Astrocyte of the spinal cord (primary cell): ENCODE measurements around the gene SLC16A5.

Source experiments
- DNase-seq: peaks from one replicate; pipeline ENCODE4 v3.0.0; 2011; ENCODE audit warnings: low read depth, low spot score
- H3K4me3 ChIP-seq: 2 replicates; pipeline ENCODE4 v1.5.1; 2011; ENCODE audit warnings: low read depth, mild to moderate bottlenecking, low read length, moderate library complexity
- CTCF ChIP-seq: IDR thresholded peaks from 2 replicates; pipeline ENCODE4 v1.5.1; 2012; ENCODE audit warnings: low read depth, mild to moderate bottlenecking, low read length, inconsistent platforms
- in situ Hi-C: cut with HindIII; loops from 2 replicates; pipeline ENCODE4 v1.10.0; 2017; ENCODE audit warnings: low sequenced_read_pairs

Gene SLC16A5

GRCh38 chr17:75113798-75114551, 26.2 kb downstream of the SLC16A5 start:
- in situ Hi-C loops = no loop called here
- H3K4me3 ChIP-seq = peak overlapping the region; percentile 41

GRCh38 chr17:75114552-75115314, 27.0 kb downstream of the SLC16A5 start:
- no peak for TF ChIP-seq CTCF
- in situ Hi-C loops = no loop called here
- DNase-seq = no peak
- peak overlapping the region; percentile 41 for H3K4me3 ChIP-seq

More at GRCh38 chr17:75113798-75114551, 26.2 kb downstream of the SLC16A5 start:
- peak; percentile 92 for TF ChIP-seq CTCF
- peak; percentile 85 for DNase-seq

- no peak overlapping the region for H3K4me3 ChIP-seq
- DNase-seq = no peak
- TF ChIP-seq CTCF = no peak
- in situ Hi-C loops = no loop called here
These were observed 27.8 kb downstream of the SLC16A5 start for GRCh38 chr17:75115555-75115954.

- DNase-seq = no peak
- TF ChIP-seq CTCF = no peak
- no peak overlapping the region for H3K4me3 ChIP-seq
- in situ Hi-C loops = no loop called here
These were observed 29.0 kb downstream of the SLC16A5 start for GRCh38 chr17:75116737-75117136.

DNA sequence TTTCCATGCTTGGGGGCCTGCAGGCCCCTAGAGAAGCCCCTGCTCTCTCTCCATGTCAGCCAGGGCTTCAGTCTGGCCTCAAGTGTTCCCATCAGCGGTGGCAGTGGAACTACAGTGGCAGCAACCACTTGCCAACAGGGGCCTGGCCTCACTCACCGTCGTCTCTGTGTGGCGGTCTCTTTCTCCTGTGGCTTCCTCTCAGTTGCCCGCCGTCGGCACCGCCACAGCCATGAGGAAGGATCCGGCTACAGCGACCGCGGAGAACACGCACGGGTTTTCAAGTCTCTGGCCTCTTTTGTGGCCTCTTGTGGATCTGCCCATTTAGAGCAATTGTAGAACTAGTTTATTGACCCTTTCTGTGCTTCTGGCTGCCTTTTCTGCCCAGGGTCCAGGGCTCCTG, 30.6 kb downstream of the SLC16A5 start:
- DNase-seq = no peak
- no peak for TF ChIP-seq CTCF
- H3K4me3 ChIP-seq = no peak overlapping the region
- in situ Hi-C loops = no loop called here

DNA sequence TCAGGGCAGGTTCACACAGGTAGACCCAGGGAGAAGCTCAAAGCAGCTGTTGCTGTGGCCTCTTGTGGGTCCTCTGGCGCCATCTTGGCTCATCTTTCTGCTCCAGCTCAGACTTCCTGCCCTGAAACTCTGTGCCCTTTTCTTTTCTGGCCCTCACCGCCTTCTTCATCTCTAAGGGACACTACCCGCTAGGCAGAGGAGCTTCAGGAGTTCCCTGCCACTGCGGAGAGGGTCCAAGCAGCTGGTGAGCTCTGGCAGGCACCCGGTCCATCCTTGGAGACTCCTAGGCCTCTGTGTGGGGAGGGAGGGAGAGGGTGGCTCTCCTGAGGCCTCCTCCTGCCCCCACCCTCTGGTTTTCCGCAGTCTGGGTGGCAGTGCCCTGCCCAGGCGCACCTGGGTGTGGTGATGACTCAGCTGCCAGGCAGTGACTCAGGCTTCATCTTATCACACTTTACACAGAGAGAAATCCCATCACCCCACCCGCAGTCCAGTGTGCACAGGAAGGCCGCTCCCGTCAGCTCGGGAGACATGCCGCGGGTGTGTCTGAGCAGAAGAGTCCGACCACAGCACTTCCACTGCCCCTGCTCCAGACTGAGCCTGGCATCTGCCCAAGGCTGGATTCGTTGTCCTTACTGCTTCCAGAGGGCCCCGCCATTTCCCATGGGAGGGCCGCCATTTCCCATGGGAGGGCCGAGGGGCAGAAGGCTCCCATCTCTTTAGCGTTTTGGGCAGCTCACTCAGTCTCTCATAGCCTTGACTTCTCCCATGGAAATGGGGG, 36.5 kb downstream of the SLC16A5 start:
- no peak overlapping the region for H3K4me3 ChIP-seq
- in situ Hi-C loops = no loop called here
- DNase-seq = peak; percentile 67
- no peak for TF ChIP-seq CTCF
